ENCODE data around the gene FNIP1. TPM values are rescaled to one million over a fixed set of nuclear protein-coding genes. Genes with fewer than 3 reads are reported as not detected.
A peak's percentile ranks its signal among the peaks of the same experiment; 100 is the strongest.

The FNIP1 gene
- total and polyA plus RNA-seq, 9 of the 15 experiments (the other 6 are each of a cell fraction or from before 2014, with no cell fraction given), result 5.0 to 32.8 (median 18.4) TPM

GRCh38 chr5:131812371-131813160, 15.7 kb upstream of the FNIP1 start:
- Histone ChIP-seq H3K27me3 (ENCODE audit: control insufficient read depth in 2 of 2, insufficient read depth in 2 of 2, low read length in 2 of 2) (no peaks in the 10 kb centered on the region), H3K4me2 (ENCODE audit: insufficient read depth, low read length) (no peak overlapping the region), H3K9me3 (replicated peaks; ENCODE audit: control insufficient read depth, insufficient read depth, low read depth, low read length) (no peaks in the 10 kb centered on the region; the same call in 1 of the 2 replicates), H4K20me1 (replicated peaks; ENCODE audit: control insufficient read depth, insufficient read depth, low read length) (no peaks in the 10 kb centered on the region), H3K4me1 (replicated peaks in 1 of 2; ENCODE audit: control insufficient read depth in 2 of 2, insufficient read depth in 2 of 2, low read length in 2 of 2) (peaks cover 2 to 18% of the 10 kb centered on the region in 2 experiments; a peak in 2 of 5 replicates), H3K79me2 (ENCODE audit: control insufficient read depth, insufficient read depth, low read length) (no peaks in the 10 kb centered on the region), H2AFZ (ENCODE audit: low read depth, low read length) (peak overlapping the region; percentile 74), H3K4me3 (no peak overlapping the region), H3K36me3 (ENCODE audit: control insufficient read depth, insufficient read depth, low read length) (no peaks in the 10 kb centered on the region), H3K27ac (ENCODE audit: extremely low read depth, low read depth, low read length) (0 out of 3 replicates have a peak overlapping the region, but pooled peaks have one; percentile 30), H3K9me1 (ENCODE audit: control insufficient read depth, insufficient read depth, low read length) (no peaks in the 10 kb centered on the region), H3K9ac (ENCODE audit: insufficient read depth in 1 of 2, low read depth in 2 of 2, low read length in 2 of 2) (no peak overlapping the region)
- POLR2A ChIA-PET, result interaction anchor here (1.1 kb wide), 1 partner anchor 11 kb away, joined by 4 read pairs; no protein-coding TSS in a partner anchor
- ATAC-seq (peak; percentile 66), FAIRE-seq (no peak), DNase-seq (ENCODE audit: extremely low read depth in 1 of 4, low spot score in 3 of 4) (peak in 1 of 4 experiments; percentile 27)
- no TSS peak for BruUV-seq (replicated peaks)
- 47% methylated on average over 4 of the region's 4 CpGs for WGBS (ENCODE audit: insufficient coverage, low coverage, missing lambda C conversion rate)
- intact Hi-C loops (cut with micrococcal nuclease) (loop anchor here (5.0 kb wide), 1 partner anchor 225 kb away; no protein-coding TSS in a partner anchor), in situ Hi-C loops (cut with MboI) (loop anchor here (5.0 kb wide), 1 partner anchor 190 kb away; no protein-coding TSS in a partner anchor)
- CTCF ChIA-PET (ENCODE audit: low intra/inter-chr PET ratio), result no interaction called here
- TF ChIP-seq MAFK (IDR thresholded peaks at IDR 0.05; ENCODE audit: low read length), result peak; percentile 92
- TF ChIP-seq SP1 (CRISPR knock-in tag; IDR thresholded peaks at IDR 0.05), result no peak
- TF ChIP-seq, protein P1, sequence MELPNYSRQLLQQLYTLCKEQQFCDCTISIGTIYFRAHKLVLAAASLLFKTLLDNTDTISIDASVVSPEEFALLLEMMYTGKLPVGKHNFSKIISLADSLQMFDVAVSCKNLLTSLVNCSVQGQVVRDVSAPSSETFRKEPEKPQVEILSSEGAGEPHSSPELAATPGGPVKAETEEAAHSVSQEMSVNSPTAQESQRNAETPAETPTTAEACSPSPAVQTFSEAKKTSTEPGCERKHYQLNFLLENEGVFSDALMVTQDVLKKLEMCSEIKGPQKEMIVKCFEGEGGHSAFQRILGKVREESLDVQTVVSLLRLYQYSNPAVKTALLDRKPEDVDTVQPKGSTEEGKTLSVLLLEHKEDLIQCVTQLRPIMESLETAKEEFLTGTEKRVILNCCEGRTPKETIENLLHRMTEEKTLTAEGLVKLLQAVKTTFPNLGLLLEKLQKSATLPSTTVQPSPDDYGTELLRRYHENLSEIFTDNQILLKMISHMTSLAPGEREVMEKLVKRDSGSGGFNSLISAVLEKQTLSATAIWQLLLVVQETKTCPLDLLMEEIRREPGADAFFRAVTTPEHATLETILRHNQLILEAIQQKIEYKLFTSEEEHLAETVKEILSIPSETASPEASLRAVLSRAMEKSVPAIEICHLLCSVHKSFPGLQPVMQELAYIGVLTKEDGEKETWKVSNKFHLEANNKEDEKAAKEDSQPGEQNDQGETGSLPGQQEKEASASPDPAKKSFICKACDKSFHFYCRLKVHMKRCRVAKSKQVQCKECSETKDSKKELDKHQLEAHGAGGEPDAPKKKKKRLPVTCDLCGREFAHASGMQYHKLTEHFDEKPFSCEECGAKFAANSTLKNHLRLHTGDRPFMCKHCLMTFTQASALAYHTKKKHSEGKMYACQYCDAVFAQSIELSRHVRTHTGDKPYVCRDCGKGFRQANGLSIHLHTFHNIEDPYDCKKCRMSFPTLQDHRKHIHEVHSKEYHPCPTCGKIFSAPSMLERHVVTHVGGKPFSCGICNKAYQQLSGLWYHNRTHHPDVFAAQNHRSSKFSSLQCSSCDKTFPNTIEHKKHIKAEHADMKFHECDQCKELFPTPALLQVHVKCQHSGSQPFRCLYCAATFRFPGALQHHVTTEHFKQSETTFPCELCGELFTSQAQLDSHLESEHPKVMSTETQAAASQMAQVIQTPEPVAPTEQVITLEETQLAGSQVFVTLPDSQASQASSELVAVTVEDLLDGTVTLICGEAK (IDR thresholded peaks at IDR 0.05), result no peak
- TF ChIP-seq, protein P1 (CRISPR knock-in tag; IDR thresholded peaks at IDR 0.05), result no peak
- peak; percentile 66 for TF ChIP-seq SMAD1 (IDR thresholded peaks at IDR 0.05; ENCODE audit: low read depth, low read length, partially characterized antibody)
- peak; percentile 88 for TF ChIP-seq MAFF (IDR thresholded peaks at IDR 0.05; ENCODE audit: low read length)
- TF ChIP-seq ZNF175 (CRISPR knock-in tag; IDR thresholded peaks at IDR 0.05; ENCODE audit: low read depth), result no peak
- TF ChIP-seq ZNF644 (tag; IDR thresholded peaks at IDR 0.05; ENCODE audit: low read depth), result no peak
- TF ChIP-seq MAFG (tag; conservative IDR thresholded peaks at IDR 0.05), result peak; percentile 83
- no peak for TF ChIP-seq HDAC6 (IDR thresholded peaks at IDR 0.05; ENCODE audit: low read depth, low read length)
- TF ChIP-seq, protein P2, sequence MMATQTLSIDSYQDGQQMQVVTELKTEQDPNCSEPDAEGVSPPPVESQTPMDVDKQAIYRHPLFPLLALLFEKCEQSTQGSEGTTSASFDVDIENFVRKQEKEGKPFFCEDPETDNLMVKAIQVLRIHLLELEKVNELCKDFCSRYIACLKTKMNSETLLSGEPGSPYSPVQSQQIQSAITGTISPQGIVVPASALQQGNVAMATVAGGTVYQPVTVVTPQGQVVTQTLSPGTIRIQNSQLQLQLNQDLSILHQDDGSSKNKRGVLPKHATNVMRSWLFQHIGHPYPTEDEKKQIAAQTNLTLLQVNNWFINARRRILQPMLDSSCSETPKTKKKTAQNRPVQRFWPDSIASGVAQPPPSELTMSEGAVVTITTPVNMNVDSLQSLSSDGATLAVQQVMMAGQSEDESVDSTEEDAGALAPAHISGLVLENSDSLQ (IDR thresholded peaks at IDR 0.05), result peak; percentile 78
- peak; percentile 97 for TF ChIP-seq NFIX (CRISPR knock-in tag; IDR thresholded peaks at IDR 0.05; ENCODE audit: low read depth)

Data from K562 (cell line).